Central memory CD8-positive, alpha-beta T cell (primary cell): Measurements from ENCODE around the gene PRRT4.
A peak's percentile ranks its signal among the peaks of the same experiment; 100 is the strongest.

Experiments
- ATAC-seq: fragments of 150-1000 bp; cut with Tn5 transposase; replicated peaks from 2 replicates; pipeline ENCODE4 v1.10.0; 2022; ENCODE audit warnings: mild to moderate bottlenecking, moderate FRiP score, moderate number of reproducible peaks; ENCODE audit not compliant: poor library complexity, severe bottlenecking; ENCODE audit errors: extremely low read depth
- DNase-seq, 2 donors: peaks; one replicate each; pipeline ENCODE4 v3.0.0; 2021; ENCODE audit warnings: low spot score in 2 of 2
- H3K27ac Mint-ChIP-seq: one replicate; pipeline ENCODE4 v1.8.0; 2022; ENCODE audit warnings: low read depth, mild to moderate bottlenecking, moderate library complexity, mixed read lengths
- H3K27me3 Mint-ChIP-seq: one replicate; pipeline ENCODE4 v1.8.0; 2022; ENCODE audit warnings: mixed read lengths
- H3K36me3 Mint-ChIP-seq: one replicate; pipeline ENCODE4 v1.8.0; 2022; ENCODE audit warnings: mild to moderate bottlenecking, moderate library complexity, mixed read lengths; ENCODE audit not compliant: insufficient read depth
- H3K4me1 Mint-ChIP-seq: one replicate; pipeline ENCODE4 v1.8.0; 2022; ENCODE audit warnings: mixed read lengths
- H3K4me3 Mint-ChIP-seq: one replicate; pipeline ENCODE4 v1.8.0; 2022; ENCODE audit warnings: mild to moderate bottlenecking, moderate library complexity, mixed read lengths
- H3K9me3 Mint-ChIP-seq: one replicate; pipeline ENCODE4 v1.8.0; 2022; ENCODE audit warnings: mixed read lengths

PRRT4 gene

GRCh38 chr7:128404143-128404681 lies 42.7 kb upstream of the PRRT4 start:
- ATAC-seq (no peak), DNase-seq (no peak)
- Mint-ChIP-seq H3K27me3 (no peaks in the 10 kb centered on the region), H3K9me3 (no peaks in the 10 kb centered on the region), H3K36me3 (peaks cover 3% of the 10 kb centered on the region), H3K4me1 (peaks cover 42% of the 10 kb centered on the region), H3K27ac (no peak overlapping the region), H3K4me3 (peak overlapping the region; percentile 84)

DNA sequence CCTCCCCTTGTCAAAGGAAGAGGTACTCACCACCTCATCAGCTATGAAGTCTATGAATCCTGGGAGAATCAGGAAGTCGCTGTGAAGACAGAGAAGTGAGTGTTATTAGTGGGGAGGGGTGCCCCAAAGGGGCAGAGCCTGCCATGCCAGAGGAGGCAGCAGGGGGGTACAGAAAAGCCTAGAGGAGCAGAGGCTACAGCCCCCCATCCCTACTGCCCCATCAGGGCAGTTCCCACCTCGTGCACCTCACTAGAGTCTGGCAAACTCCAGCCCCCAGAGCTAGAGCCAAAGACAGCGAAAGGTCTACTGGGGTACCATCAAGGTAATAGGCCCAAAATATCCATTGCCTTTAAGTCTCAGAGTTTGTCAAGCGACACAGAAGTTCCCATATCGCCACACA lies 42.2 kb upstream of the PRRT4 start:
- Mint-ChIP-seq H3K27me3 (no peaks in the 10 kb centered on the region), H3K36me3 (peaks cover 3% of the 10 kb centered on the region), H3K27ac (no peak overlapping the region), H3K9me3 (no peaks in the 10 kb centered on the region), H3K4me3 (peak overlapping the region; percentile 84), H3K4me1 (peaks cover 37% of the 10 kb centered on the region)
- DNase-seq = no peak
- ATAC-seq = no peak

- Mint-ChIP-seq H3K27ac (no peak overlapping the region), H3K4me3 (no peak overlapping the region), H3K36me3 (peaks cover 7% of the 10 kb centered on the region), H3K27me3 (no peaks in the 10 kb centered on the region), H3K4me1 (peaks cover 31% of the 10 kb centered on the region), H3K9me3 (no peaks in the 10 kb centered on the region)
- DNase-seq (no peak), ATAC-seq (no peak)
These were observed 40.9 kb upstream of the PRRT4 start for GRCh38 chr7:128402356-128402755.

- H3K27ac Mint-ChIP-seq = no peak overlapping the region
- DNase-seq = no peak
- H3K9me3 Mint-ChIP-seq = no peaks in the 10 kb centered on the region
- ATAC-seq = no peak
- H3K27me3 Mint-ChIP-seq = no peaks in the 10 kb centered on the region
- H3K4me3 Mint-ChIP-seq = no peak overlapping the region
- peaks cover 12% of the 10 kb centered on the region for H3K36me3 Mint-ChIP-seq
- peaks cover 20% of the 10 kb centered on the region for H3K4me1 Mint-ChIP-seq
These were observed 39.1 kb upstream of the PRRT4 start for GRCh38 chr7:128400566-128400965.

- H3K4me1 Mint-ChIP-seq = peaks cover 18% of the 10 kb centered on the region
- no peak overlapping the region for H3K4me3 Mint-ChIP-seq
- H3K27ac Mint-ChIP-seq = no peak overlapping the region
- DNase-seq (no peak), ATAC-seq (no peak)
- peaks cover 12% of the 10 kb centered on the region for H3K36me3 Mint-ChIP-seq
- no peaks in the 10 kb centered on the region for H3K27me3 Mint-ChIP-seq
- H3K9me3 Mint-ChIP-seq = no peaks in the 10 kb centered on the region
These were observed 38.5 kb upstream of the PRRT4 start for GRCh38 chr7:128399991-128400390.

DNA sequence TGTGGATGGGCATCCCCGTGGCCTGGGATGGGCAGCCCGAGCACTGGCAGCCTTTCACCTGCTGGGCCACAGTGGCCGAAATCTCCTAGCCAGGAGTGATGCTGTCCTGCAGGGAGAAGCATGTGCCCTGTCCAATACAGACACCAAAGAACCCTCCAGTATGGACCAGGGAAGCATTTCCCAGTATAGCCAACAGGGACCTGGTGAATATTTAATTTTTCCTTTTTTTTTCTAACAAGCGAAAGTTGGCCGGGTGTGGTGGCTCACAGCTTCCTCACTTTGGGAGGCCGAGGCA lies 37.3 kb upstream of the PRRT4 start:
- Mint-ChIP-seq H3K27ac (no peak overlapping the region), H3K4me3 (no peak overlapping the region), H3K27me3 (no peaks in the 10 kb centered on the region), H3K4me1 (peaks cover 6% of the 10 kb centered on the region), H3K9me3 (no peaks in the 10 kb centered on the region), H3K36me3 (peaks cover 12% of the 10 kb centered on the region)
- ATAC-seq = no peak
- no peak for DNase-seq

DNA sequence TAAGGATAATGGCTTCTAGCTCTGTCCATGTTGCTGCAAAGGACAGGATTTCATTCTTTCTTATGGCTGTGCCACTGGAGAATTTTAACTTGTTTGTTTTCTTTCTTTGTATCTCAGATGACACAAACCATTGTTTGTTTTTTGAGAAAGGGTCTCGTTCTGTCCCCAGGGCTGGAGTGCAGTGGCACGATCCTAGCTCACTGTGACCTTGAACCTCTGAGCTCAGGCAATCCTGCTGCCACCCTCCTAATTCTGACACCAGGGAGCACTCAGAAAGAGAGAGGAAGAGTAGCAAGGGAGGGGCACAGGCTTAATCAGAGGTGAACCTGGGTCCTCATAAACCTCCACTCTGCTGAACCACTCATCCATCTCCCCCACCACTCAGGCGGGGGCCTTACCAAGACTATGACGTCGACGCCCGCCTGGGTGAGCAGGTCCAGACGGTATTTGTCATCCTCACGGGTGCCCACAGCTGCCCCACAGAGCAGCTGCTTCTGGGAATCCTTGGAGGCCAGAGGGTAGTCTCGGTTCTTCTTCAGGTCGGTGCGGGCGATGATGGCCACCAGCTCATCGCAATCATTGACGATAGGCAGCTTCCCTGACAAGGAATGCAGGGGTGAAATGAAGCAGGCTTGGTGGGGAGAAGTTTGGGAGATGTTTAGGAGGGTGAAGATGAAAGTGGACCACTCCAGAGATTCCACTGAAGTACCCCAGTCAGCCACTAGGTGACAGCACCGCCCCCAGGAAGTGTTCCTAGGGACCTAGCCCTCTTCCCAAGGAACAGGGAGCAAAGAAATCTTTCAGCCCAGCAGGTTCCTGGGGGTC lies 36.7 kb upstream of the PRRT4 start:
- DNase-seq (no peak), ATAC-seq (no peak)
- peaks cover 12% of the 10 kb centered on the region for H3K36me3 Mint-ChIP-seq
- H3K9me3 Mint-ChIP-seq = no peaks in the 10 kb centered on the region
- H3K27me3 Mint-ChIP-seq = no peaks in the 10 kb centered on the region
- H3K4me3 Mint-ChIP-seq = no peak overlapping the region
- no peak overlapping the region for H3K27ac Mint-ChIP-seq
- peaks cover under 1% of the 10 kb centered on the region for H3K4me1 Mint-ChIP-seq

DNA sequence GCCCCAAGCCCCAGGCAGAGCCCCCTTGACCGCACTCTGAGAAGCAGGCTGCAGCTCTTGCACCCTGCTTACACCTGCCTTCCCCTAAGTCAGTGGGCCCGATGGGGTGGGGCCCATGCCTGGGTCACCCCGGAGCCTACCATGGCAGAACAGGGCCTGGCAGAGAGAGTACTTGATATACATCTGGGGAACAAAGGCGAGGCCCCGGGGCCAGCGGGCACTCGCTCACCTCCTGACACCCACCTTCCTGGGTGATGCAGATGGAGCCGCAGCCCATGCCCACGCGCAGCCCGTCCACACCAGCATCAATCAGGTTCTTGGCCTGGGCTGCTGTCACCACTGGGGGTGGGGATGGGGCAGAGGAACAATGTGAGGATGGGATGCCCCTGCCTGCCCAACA lies 34.9 kb upstream of the PRRT4 start:
- H3K4me3 Mint-ChIP-seq = no peak overlapping the region
- no peak for DNase-seq
- no peaks in the 10 kb centered on the region for H3K27me3 Mint-ChIP-seq
- no peak for ATAC-seq
- H3K4me1 Mint-ChIP-seq = no peaks in the 10 kb centered on the region
- no peak overlapping the region for H3K27ac Mint-ChIP-seq
- H3K36me3 Mint-ChIP-seq = peaks cover 15% of the 10 kb centered on the region
- H3K9me3 Mint-ChIP-seq = no peaks in the 10 kb centered on the region

DNA sequence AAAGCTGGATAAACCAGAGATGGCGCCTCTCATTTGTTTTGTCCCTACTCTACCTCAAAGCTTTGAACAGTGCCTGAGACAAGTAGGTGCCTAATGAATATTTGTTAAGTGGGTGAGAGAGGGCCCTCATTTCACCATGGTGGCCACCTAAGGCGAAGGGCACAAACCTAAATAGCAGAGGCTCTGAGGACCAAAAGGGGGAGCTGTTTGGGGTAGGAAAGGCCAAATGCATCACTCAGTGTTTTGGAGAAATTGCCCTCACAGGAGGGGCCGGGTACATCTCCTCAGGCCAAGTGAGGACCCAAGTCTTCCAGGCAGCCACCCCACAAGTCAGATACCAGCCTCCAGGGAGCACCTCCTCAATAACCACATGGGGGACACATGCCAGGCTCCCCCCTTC lies 34.3 kb upstream of the PRRT4 start:
- no peak for DNase-seq
- H3K27me3 Mint-ChIP-seq = no peaks in the 10 kb centered on the region
- no peaks in the 10 kb centered on the region for H3K4me1 Mint-ChIP-seq
- no peaks in the 10 kb centered on the region for H3K9me3 Mint-ChIP-seq
- no peak overlapping the region for H3K4me3 Mint-ChIP-seq
- no peak overlapping the region for H3K27ac Mint-ChIP-seq
- ATAC-seq = no peak
- H3K36me3 Mint-ChIP-seq = peaks cover 15% of the 10 kb centered on the region

- Mint-ChIP-seq H3K4me3 (no peak overlapping the region), H3K36me3 (peaks cover 13% of the 10 kb centered on the region), H3K4me1 (no peaks in the 10 kb centered on the region), H3K27ac (no peak overlapping the region), H3K27me3 (no peaks in the 10 kb centered on the region), H3K9me3 (no peaks in the 10 kb centered on the region)
- ATAC-seq = no peak
- DNase-seq = no peak
These were observed 33.5 kb upstream of the PRRT4 start for GRCh38 chr7:128394904-128395496.

DNA sequence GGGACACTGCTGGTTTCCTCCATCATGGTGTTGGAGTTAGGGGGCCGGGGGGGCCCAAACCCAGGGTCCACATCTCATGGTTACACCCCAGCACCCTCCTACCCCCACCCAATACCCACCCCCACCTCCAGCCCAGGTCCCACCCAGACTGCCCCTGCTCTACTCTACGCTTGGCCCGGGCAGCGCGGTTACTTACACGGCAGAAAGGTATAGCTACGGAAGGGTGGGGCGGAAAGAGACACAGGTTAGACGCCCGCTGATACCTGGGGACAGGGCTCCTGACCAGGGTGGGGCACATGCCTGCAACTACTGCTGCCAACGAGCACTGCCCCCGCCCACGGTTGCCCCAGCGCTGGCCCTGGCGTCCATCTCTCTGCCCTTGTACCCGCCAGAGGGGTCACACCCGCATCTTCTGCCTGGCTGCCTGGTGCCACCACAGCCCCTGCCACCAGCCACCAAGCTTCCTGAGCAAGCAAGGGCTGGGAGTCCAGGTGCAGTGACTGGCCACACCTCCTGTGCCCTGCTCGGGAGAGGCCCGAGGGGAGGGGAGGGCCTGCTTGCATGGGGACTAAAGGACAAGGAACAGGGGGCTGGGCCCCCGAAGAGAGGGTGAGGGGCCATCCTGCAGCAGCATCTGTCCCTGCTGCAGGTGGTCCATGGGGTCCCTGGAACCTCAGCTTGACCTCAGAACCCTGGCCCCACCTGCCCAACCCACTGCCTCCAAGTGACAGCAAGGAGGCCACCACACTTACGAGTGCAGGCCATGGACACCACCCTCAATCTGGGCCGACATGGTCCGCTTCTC lies 32.2 kb upstream of the PRRT4 start:
- H3K27ac Mint-ChIP-seq = no peak overlapping the region
- no peaks in the 10 kb centered on the region for H3K4me1 Mint-ChIP-seq
- peaks cover 13% of the 10 kb centered on the region for H3K36me3 Mint-ChIP-seq

GRCh38 chr7:128392446-128393327 lies 31.2 kb upstream of the PRRT4 start:
- H3K4me1 Mint-ChIP-seq = no peaks in the 10 kb centered on the region
- no peaks in the 10 kb centered on the region for H3K27me3 Mint-ChIP-seq
- peaks cover 10% of the 10 kb centered on the region for H3K36me3 Mint-ChIP-seq
- H3K9me3 Mint-ChIP-seq = no peaks in the 10 kb centered on the region
- H3K4me3 Mint-ChIP-seq = no peak overlapping the region
- ATAC-seq (no peak), DNase-seq (no peak)
- no peak overlapping the region for H3K27ac Mint-ChIP-seq

More for the DNA sequence above, 32.2 kb upstream of the PRRT4 start:
- H3K9me3 Mint-ChIP-seq = no peaks in the 10 kb centered on the region
- no peaks in the 10 kb centered on the region for H3K27me3 Mint-ChIP-seq
- DNase-seq = no peak
- ATAC-seq = no peak
- H3K4me3 Mint-ChIP-seq = no peak overlapping the region
